COLO668 (cell line): ENCODE measurements around the gene PRKCE.

ENCODE experiments used
- DNase-seq: peaks from one replicate; lab custom pipeline; 2025; ENCODE audit not compliant: unreplicated experiment; lab: John Stamatoyannopoulos, UW

PRKCE gene

GRCh38 chr2:46132996-46133395, 481.5 kb downstream of the PRKCE start:
- DNase-seq = no peak

GRCh38 chr2:46134531-46135227, 483.2 kb downstream of the PRKCE start:
- DNase-seq = no peak

- no peak for DNase-seq
Observed at GRCh38 chr2:46135228-46135855, 483.9 kb downstream of the PRKCE start.

- no peak for DNase-seq
Observed at GRCh38 chr2:46135958-46136357, 484.5 kb downstream of the PRKCE start.

GRCh38 chr2:46136481-46136880, 485.0 kb downstream of the PRKCE start:
- DNase-seq = no peak

- no peak for DNase-seq
Observed at GRCh38 chr2:46136953-46137352, 485.5 kb downstream of the PRKCE start.

GRCh38 chr2:46142546-46143428, 491.3 kb downstream of the PRKCE start:
- no peak for DNase-seq

GRCh38 chr2:46143429-46144132, 492.1 kb downstream of the PRKCE start:
- DNase-seq = no peak

GRCh38 chr2:46144133-46144800, 492.8 kb downstream of the PRKCE start:
- DNase-seq = no peak

- no peak for DNase-seq
Observed at GRCh38 chr2:46145017-46145416, 493.5 kb downstream of the PRKCE start.

GRCh38 chr2:46145840-46146239, 494.4 kb downstream of the PRKCE start:
- no peak for DNase-seq

- no peak for DNase-seq
Observed at GRCh38 chr2:46146866-46147502, 495.5 kb downstream of the PRKCE start.

GRCh38 chr2:46147626-46148368, 496.3 kb downstream of the PRKCE start:
- DNase-seq = no peak

- DNase-seq = no peak
Observed at GRCh38 chr2:46148369-46148736, 496.9 kb downstream of the PRKCE start.

- no peak for DNase-seq
Observed at GRCh38 chr2:46150445-46150955, 499.0 kb downstream of the PRKCE start.

- DNase-seq = no peak
Observed at GRCh38 chr2:46151577-46151976, 500.1 kb downstream of the PRKCE start.

- no peak for DNase-seq
Observed at GRCh38 chr2:46153996-46154753, 502.7 kb downstream of the PRKCE start.

GRCh38 chr2:46157072-46157965, 505.8 kb downstream of the PRKCE start:
- DNase-seq = no peak
